AG10803 (cell line): ENCODE measurements around the gene GABRB2.
"Not testable (repeated sequence)": the region's sequence is repeated elsewhere in the genome, so short reads cannot be mapped to it uniquely, and the experiment has no call there.

Experiments
- DNase-seq: peaks from one replicate; pipeline ENCODE4 v3.0.0; 2010; ENCODE audit warnings: low read depth
- H3K4me3 ChIP-seq: 2 replicates; pipeline ENCODE4 v1.5.1; 2011; ENCODE audit warnings: mild to moderate bottlenecking, low read length, control low read depth
- CTCF ChIP-seq: conservative IDR thresholded peaks from 2 replicates; pipeline ENCODE4 v1.5.1; 2011; ENCODE audit warnings: mild to moderate bottlenecking, low read length, control low read depth, inconsistent platforms

GABRB2 gene

DNA sequence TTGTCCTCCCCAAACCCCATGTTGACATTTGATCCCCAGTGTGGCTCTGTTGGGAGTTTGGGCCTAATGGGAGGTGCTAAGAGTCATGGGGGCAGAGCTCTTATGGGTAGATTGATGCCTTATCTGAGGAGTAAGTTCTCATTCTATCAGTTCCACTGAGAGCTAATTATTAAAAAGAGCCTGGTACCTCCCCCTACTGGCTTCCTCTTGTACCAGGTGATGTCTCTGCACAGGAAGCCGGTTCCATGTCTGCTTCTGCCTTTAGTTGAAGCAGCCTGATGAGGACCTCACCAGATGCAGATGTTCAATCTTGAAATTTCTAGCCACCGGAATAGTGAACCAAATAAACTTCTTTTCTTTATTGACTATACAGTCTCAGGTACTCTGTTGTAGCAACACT is 10.8 kb downstream of the GABRB2 start:
- TF ChIP-seq CTCF: no peak
- H3K4me3 ChIP-seq: no peak overlapping the region
- DNase-seq: no peak

DNA sequence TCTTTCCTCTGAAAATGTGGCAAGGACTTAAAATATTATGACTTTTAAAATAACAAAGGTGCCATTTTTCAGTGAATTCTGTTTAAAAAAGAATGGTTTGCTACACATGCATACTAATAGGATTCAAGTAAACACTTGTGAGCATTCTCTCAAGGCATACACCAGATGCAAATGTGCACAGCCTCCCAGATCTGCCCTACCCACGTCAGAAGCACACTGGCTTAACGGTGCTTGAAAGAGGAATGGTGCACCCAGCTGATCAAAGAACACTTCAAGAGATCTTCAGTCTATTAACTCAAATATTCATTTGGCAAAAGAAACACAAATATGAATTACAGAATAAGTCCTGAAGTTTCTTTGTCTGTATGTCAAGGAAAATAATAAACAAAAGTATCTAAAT is 15.8 kb downstream of the GABRB2 start:
- no peak for TF ChIP-seq CTCF
- H3K4me3 ChIP-seq: no peak overlapping the region
- DNase-seq: no peak

GRCh38 chr5:161513942-161514341 is 32.6 kb downstream of the GABRB2 start:
- no peak for DNase-seq
- TF ChIP-seq CTCF: no peak
- H3K4me3 ChIP-seq: no peak overlapping the region

GRCh38 chr5:161507591-161507990 is 38.9 kb downstream of the GABRB2 start:
- H3K4me3 ChIP-seq: no peak overlapping the region
- DNase-seq: no peak
- TF ChIP-seq CTCF: no peak

- DNase-seq, H3K4me3 ChIP-seq: not testable (repeated sequence)
Observed at GRCh38 chr5:161505160-161505559, 41.4 kb downstream of the GABRB2 start.

DNA sequence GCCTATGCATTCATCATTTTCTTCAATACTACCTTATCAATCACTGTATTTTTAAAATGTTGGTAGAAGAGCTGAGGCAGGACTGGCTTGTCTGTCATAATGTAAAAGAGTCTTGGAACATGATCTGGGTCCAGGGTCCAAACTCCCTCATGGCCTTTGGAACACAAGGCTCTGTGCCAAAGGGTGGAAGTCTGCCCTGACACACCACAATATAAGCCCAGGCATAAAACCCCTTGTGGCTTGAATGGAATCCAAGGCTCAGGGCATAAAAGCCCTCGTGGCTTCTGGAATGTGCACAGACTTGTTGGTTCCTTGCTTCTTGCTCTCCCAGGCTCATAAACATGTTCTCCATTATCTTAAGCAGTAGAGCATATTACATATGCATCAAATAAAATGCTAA is 48.0 kb downstream of the GABRB2 start:
- H3K4me3 ChIP-seq: no peak overlapping the region
- no peak for TF ChIP-seq CTCF
- no peak for DNase-seq

DNA sequence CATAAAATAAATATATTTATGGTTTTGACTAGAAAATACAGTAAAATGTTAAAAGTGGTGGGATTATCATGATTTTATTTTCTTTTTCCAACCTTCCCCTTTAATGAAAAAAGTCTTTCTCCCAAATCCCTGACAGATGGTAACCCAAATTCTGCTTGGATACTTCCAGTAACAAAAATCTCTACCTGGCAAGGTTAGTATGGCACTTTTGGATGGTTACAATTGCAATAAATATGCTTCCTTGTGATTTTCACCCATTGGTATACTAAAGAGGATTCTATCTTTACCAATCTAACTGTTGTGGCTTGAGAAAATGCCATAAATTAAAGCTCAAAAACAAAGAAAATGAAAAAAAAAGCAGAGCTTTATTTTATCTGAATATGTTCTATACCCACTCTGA is 62.8 kb downstream of the GABRB2 start:
- no peak overlapping the region for H3K4me3 ChIP-seq
- DNase-seq: no peak
- no peak for TF ChIP-seq CTCF

GRCh38 chr5:161481922-161482321 is 64.6 kb downstream of the GABRB2 start:
- no peak overlapping the region for H3K4me3 ChIP-seq
- no peak for TF ChIP-seq CTCF
- DNase-seq: no peak
